Ovary (tissue), 9 donors: ENCODE measurements around the gene TEX44. TPM values are rescaled to one million over a fixed set of nuclear protein-coding genes. Genes with fewer than 3 reads are reported as not detected.

Experiments
- DNase-seq, 5 donors: peaks; one replicate each; pipeline ENCODE4 v3.0.0-alpha.2; 2019 to 2020
- H3K27ac ChIP-seq, 2 donors: fragments of 200-600 bp; one replicate each; pipeline versions ENCODE4 v1.5.1 to v1.8.0; 2019 to 2022
- H3K27me3 ChIP-seq: fragments of 200-600 bp; one replicate; pipeline ENCODE4 v1.8.0; 2022
- H3K36me3 ChIP-seq: fragments of 200-600 bp; sonication (generic); one replicate; pipeline ENCODE4 v1.5.1; 2019
- H3K4me1 ChIP-seq: one replicate; pipeline ENCODE4 v1.8.1; 2013; ENCODE audit warnings: mild to moderate bottlenecking, moderate library complexity; ENCODE audit not compliant: insufficient read depth
- H3K4me3 ChIP-seq: fragments of 200-600 bp; sonication (generic); one replicate; pipeline ENCODE4 v1.5.1; 2017
- H3K9me3 ChIP-seq, 2 donors: fragments of 200-600 bp in 1 of 2; sonication (generic) in 1 of 2; one replicate each; pipeline versions ENCODE4 v1.5.1 to v1.8.1; 2013 to 2019; ENCODE audit warnings: mild to moderate bottlenecking in 1 of 2, moderate library complexity in 1 of 2
- EP300 ChIP-seq: sonication (generic); formaldehyde crosslinking; IDR thresholded peaks from one replicate; pipeline ENCODE4 v1.6.1; 2017; ENCODE audit warnings: antibody characterized with exemption
- POLR2A ChIP-seq: fragments of 450-650 bp; IDR thresholded peaks from one replicate; pipeline ENCODE4 v1.6.1; 2017; ENCODE audit warnings: antibody characterized with exemption, mild to moderate bottlenecking, moderate library complexity
- WGBS, 3 donors: extraction: QIAGEN DNeasy Blood & Tissue Kit in 1 of 3; methylation state at CpG; one replicate each; pipeline versions ENCODE4 v1.1.5 to v1.1.7; 2013 to 2017; 5-methylcytosine and 5-hydroxymethylcytosine counted together
- intact Hi-C, 4 donors: fragments of 100-400 bp; cut with DNase I; formaldehyde crosslinking; loops; one replicate each; pipeline versions ENCODE4 v1.11.0 to v1.15.1; 2022 to 2023
- polyA plus RNA-seq, 2 donors: library from polyadenylated mRNA; stranded (reverse); fragments of 200-250 nt in 1 of 2; fragments of 350-450 nt in 1 of 2; fragmentation: Illumina TruSeq in 1 of 2; extraction: RNeasy Lipid Tissue Mini Kit (QIAGEN cat#74804) in 1 of 2; gene quantifications; one replicate each; pipeline ENCODE4 v1.2.3, GENCODE V29; 2013 to 2014
- total RNA-seq, 7 donors: library from RNA; depleted of rRNA in 2 of 7; stranded (reverse); fragments of >200 nt in 2 of 7; fragmentation: NEBNext Ultra II Directional in 3 of 7; extraction: Animal tissue kit (Norgen Biotek cat#: 25700) in 3 of 7; gene quantifications; one replicate each; pipeline versions ENCODE4 v1.1.0 to v1.2.4, GENCODE V29; 2016 to 2023
- TF ChIP-seq, protein P1 (sequence below), 3 donors: fragments of 450-650 bp in 2 of 3; fragments of 200-600 bp in 1 of 3; IDR thresholded peaks; one replicate each; pipeline versions ENCODE4 v1.5.1 to v1.8.0; 2016 to 2022; ENCODE audit warnings: antibody characterized with exemption in 3 of 3, mild to moderate bottlenecking in 1 of 3
- donor health status: DM: no; HTN: no; CAD: no; lungs with moderate emphysema.
- donor health status: DM: no; HTN: no; CAD: no.
- donor health status: Bipolar disorder and iron deficiency.
- donor health status: DM: yes; HTN: yes; CAD: no.
- donor health status: DM: no; HTN: no; CAD: no.
- donor health status: DM: yes; HTN: yes; CAD: no.

The TEX44 gene
- total and polyA plus RNA-seq, 9 donors: not detected

DNA sequence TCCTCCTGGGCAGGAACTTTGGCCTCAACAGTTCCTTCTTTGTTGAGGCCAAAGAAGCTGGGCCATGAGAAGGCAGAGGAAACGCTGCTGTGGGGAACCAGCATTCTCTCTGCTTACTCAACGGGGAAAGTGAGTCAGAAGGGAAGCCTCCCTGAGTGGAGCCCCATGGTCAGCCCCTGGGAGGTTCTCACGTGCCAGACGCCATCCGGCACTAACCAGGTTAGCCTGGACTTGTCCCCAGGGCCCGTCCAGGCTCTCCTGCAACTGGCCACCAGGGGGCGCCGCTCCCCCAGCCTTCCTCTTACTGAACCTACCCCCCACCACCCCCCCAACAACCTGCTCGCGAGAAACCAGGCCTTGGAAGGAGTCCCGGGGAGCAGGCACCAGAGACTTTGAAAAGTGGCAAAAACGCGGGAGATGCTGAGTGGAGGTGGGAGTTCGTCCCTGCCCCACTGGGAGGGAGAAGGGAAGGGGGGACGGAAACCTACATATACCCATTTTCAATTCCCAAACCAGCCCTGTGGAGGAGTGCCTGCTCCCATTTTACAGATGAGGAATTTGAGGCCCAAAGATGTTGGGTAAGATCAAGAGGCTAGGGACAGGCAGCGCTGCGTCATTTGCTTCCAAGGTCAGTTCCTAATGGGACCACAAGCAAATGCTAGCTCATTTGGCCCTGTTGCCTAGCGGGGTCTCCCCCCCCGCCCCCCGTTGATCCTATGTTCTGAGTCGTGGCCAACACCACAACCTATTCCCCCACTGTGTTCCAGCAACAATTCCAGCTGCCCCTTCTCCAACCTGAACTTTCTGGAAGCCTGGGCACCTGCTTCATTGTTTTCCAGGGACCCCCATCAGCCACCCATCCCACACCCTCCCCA is 20.0 kb downstream of the TEX44 start:
- intact Hi-C loops: loop anchor here (2.0 to 5.0 kb wide), 7 partner anchors 54 to 170 kb away; partner anchors contain the start of gene PDE6D (in 1 of the 4)
- 12 to 14% (median 14%) methylated on average over 21 of the region's 21 CpGs for WGBS, 3 donors
- Histone ChIP-seq H3K27ac (peak overlapping the region; percentile 84 to 99), H3K9me3 (no peaks in the 10 kb centered on the region), H3K4me1 (peaks cover 9% of the 10 kb centered on the region), H3K4me3 (no peak overlapping the region), H3K36me3 (no peaks in the 10 kb centered on the region), H3K27me3 (no peaks in the 10 kb centered on the region)
- peak; percentile 91 to 96 (median 94) for DNase-seq
- TF ChIP-seq POLR2A (no peak), EP300 (peak; percentile 31)
- TF ChIP-seq, protein P1, sequence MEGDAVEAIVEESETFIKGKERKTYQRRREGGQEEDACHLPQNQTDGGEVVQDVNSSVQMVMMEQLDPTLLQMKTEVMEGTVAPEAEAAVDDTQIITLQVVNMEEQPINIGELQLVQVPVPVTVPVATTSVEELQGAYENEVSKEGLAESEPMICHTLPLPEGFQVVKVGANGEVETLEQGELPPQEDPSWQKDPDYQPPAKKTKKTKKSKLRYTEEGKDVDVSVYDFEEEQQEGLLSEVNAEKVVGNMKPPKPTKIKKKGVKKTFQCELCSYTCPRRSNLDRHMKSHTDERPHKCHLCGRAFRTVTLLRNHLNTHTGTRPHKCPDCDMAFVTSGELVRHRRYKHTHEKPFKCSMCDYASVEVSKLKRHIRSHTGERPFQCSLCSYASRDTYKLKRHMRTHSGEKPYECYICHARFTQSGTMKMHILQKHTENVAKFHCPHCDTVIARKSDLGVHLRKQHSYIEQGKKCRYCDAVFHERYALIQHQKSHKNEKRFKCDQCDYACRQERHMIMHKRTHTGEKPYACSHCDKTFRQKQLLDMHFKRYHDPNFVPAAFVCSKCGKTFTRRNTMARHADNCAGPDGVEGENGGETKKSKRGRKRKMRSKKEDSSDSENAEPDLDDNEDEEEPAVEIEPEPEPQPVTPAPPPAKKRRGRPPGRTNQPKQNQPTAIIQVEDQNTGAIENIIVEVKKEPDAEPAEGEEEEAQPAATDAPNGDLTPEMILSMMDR (IDR thresholded peaks at IDR 0.05): peak; percentile 95 to 99 (median 99)

DNA sequence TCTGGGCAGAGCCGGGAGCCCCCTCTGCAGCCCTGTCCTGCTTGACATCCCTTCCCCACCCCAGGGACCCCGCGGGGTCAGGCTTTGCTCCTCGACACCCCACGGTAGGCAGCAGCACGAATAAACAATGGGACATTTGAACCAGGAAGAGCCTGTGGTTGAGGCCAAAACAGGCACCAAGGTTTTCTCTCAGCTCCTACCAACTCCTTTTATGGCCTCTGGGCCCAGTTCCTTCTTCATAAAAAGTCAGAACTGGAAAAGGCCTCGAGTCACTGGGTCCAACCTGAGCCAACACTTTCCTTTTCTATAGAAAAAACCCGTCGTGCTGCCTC is 20.6 kb downstream of the TEX44 start:
- TF ChIP-seq EP300 (no peak), POLR2A (no peak)
- TF ChIP-seq, protein P1 (IDR thresholded peaks at IDR 0.05): no peak
- Histone ChIP-seq H3K27me3 (no peaks in the 10 kb centered on the region), H3K36me3 (no peaks in the 10 kb centered on the region), H3K27ac (peak overlapping the region; percentile 84 to 99), H3K4me1 (peaks cover 9% of the 10 kb centered on the region), H3K4me3 (peak overlapping the region; percentile 36), H3K9me3 (no peaks in the 10 kb centered on the region)
- peak; percentile 38 to 62 (median 52) for DNase-seq
- WGBS, 3 donors: 10 to 17% (median 16%) methylated on average over 9 of the region's 9 CpGs
- intact Hi-C loops: loop anchor here (2.0 to 5.0 kb wide), 7 partner anchors 54 to 169 kb away; partner anchors contain the start of gene PDE6D (in 1 of the 4)

DNA sequence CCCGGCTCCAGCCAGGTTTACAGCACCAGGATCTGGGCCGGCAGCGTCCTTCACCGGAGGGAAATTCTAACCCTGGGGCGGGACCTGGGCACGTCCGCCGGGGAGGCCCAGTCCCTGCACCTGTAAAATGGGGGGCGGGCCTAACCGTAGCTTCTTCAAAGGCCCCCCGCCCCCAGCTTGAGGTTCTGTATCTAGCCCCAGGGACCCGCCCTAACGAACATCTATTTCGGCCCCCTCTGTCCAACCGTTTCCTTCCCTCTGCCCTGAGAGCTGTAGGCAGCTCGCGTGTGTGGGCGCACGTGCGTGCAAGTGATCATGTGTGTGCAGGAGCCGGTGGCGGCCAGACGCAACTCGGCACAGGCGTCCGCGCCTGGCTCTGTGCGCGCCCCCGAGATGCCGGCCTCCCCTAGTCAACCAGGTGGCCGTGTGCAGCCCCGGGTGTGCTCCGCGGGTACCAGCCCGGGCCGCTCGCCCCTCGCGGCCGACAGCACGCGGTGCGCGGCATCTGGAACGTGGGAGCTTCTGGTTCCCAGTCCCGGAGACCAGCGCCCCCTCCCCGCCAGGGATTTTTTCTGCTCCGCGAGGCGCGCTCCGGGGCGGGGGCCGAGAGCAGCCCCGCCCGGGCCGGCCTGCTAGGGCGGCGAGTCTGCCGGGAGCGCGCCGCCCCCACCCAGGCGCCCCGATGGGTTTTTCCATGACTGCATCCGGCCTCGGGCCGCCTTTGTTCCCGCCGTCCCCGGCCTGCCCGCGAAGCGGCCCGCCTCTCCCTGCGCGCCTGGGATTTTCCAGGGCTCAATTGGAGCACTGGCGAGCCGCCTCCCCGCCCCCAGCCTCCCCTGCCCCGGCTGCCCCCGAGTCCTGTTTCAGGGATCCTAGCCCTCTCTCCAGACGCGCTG is 21.2 kb downstream of the TEX44 start:
- TF ChIP-seq, protein P1 (IDR thresholded peaks at IDR 0.05): peak; percentile 15 to 72 (median 43)
- TF ChIP-seq EP300 (no peak), POLR2A (peak; percentile 67)
- H3K4me3 ChIP-seq: peak overlapping the region; percentile 36
- H3K4me1 ChIP-seq: peaks cover 9% of the 10 kb centered on the region
- H3K27ac ChIP-seq: peak overlapping the region; percentile 84 to 99
- no peaks in the 10 kb centered on the region for H3K36me3 ChIP-seq
- intact Hi-C loops: loop anchor here (2.0 to 5.0 kb wide), 7 partner anchors 53 to 168 kb away; partner anchors contain the start of gene PDE6D (in 1 of the 4)
- no peaks in the 10 kb centered on the region for H3K27me3 ChIP-seq
- H3K9me3 ChIP-seq: no peaks in the 10 kb centered on the region
- WGBS, 3 donors: 1% methylated on average over 55 to 86 of the region's 86 CpGs
- DNase-seq: peak; percentile 80 to 91 (median 86)

DNA sequence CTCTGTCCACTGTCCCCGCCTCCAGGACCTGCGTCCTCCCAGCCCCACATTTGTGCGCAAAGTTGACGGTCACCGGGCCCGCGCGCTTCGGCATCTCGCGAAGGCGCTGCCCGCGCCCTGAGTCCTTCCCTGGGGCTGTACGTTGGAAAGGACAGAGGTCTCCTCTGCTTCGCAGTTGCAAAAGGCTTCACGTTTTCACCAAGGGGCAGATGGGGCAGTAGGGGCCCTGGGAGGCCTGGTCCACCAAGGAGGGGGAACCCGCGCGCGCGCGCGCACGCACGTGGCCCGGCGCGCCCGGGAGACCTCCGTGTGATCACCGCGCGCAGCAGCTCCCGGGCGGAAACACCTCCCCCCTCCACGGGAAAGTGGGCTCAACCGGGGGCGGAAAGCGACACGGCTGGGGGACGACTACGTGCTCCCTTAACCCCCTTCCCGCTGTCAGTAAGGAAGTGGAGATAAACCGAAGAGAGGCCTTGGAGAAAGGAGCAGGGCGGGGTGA is 21.9 kb downstream of the TEX44 start:
- Histone ChIP-seq H3K27me3 (no peaks in the 10 kb centered on the region), H3K36me3 (no peaks in the 10 kb centered on the region), H3K9me3 (no peaks in the 10 kb centered on the region), H3K27ac (peak overlapping the region; percentile 84 to 99), H3K4me1 (peaks cover 9% of the 10 kb centered on the region), H3K4me3 (peak overlapping the region; percentile 36)
- peak; percentile 77 to 80 (median 79) for DNase-seq
- TF ChIP-seq, protein P1 (IDR thresholded peaks at IDR 0.05): no peak
- TF ChIP-seq POLR2A: peak; percentile 9
- intact Hi-C loops: loop anchor here in 2 of 4 donors (5.0 kb wide), 2 partner anchors 63 to 168 kb away; partner anchors contain the start of gene PDE6D (in 1 of the 2)
- WGBS, 3 donors: 1 to 2% (median 1%) methylated on average over 45 to 46 of the region's 46 CpGs
